ENCODE measurements around the gene ASCC2.

The ASCC2 gene

DNA sequence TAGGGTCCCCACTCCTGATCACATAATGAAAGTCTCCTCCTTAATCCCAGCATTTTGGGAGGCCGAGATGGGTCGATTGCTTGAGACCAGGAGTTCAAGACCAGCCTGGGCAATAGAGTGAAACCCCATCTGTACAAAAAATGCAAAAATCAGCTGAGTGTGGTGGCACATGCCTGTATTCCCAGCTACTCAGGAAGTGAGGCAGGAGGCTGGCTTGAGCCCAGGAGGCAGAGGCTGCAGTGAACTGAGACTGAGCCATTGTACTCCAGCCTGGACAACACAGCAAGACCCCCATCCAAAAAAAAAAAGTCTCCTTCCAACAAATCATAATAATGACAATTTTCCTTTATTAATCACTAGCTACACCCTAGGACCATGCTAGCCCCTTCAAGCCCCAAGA lies 86.4 kb downstream of the ASCC2 start:
- in situ Hi-C loops (cut with MboI; ENCODE audit: low pct_unique_long_range_greater_than_20kb, low sequenced_read_pairs, unreplicated experiment): no loop called here
- TF ChIP-seq, protein P1, sequence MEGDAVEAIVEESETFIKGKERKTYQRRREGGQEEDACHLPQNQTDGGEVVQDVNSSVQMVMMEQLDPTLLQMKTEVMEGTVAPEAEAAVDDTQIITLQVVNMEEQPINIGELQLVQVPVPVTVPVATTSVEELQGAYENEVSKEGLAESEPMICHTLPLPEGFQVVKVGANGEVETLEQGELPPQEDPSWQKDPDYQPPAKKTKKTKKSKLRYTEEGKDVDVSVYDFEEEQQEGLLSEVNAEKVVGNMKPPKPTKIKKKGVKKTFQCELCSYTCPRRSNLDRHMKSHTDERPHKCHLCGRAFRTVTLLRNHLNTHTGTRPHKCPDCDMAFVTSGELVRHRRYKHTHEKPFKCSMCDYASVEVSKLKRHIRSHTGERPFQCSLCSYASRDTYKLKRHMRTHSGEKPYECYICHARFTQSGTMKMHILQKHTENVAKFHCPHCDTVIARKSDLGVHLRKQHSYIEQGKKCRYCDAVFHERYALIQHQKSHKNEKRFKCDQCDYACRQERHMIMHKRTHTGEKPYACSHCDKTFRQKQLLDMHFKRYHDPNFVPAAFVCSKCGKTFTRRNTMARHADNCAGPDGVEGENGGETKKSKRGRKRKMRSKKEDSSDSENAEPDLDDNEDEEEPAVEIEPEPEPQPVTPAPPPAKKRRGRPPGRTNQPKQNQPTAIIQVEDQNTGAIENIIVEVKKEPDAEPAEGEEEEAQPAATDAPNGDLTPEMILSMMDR (IDR thresholded peaks at IDR 0.05; ENCODE audit: extremely low read depth, insufficient read depth, missing control alignments): no peak
- no peak for DNase-seq (ENCODE audit: low spot score)

DNA sequence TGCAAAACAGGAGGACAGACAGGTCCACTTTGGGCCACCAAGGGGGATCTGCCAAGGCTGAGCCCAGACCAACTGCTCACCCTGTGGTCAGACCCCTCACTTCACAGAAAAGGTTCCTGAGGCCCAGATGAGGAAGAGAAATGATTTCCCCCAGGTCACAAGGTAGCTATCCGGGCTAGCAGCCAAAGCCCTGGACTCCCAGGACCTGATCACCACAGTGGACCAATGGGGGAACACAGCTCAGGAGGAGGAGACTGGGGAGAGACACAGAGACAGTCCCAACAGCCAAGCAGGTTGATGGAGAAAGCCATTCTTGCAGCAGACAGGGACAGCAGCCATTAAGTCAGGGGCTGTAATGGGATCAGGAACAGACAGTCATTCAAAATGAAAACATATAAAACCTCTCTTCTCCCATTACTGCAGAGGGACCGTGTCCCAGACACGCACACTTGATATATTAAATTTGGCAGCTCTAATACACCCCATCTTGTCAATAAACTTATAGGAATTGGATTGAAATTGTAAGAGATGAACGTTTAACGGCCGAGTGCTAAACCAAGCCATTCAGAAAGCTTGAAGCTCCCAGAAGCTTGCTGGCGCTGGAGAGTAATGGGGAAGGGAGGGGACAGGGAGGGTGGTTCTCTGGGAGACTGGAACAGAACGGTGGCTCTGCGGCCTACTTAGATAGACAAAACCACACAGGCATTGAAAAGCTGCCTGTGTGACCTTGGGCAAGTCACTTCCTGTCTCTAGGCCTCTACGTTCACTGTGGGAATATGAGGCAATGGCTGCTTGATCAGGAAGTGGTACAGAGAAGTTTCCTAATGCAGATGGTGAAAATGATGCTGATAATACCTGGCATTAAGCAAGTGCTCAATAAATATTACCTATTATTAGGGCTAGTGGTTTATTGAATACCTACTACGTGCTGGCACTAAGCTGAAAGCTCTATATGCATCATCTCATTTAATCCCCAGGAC lies 87.2 kb downstream of the ASCC2 start:
- in situ Hi-C loops (cut with MboI; ENCODE audit: low pct_unique_long_range_greater_than_20kb, low sequenced_read_pairs, unreplicated experiment): no loop called here
- DNase-seq (ENCODE audit: low spot score): no peak
- TF ChIP-seq, protein P1 (IDR thresholded peaks at IDR 0.05; ENCODE audit: extremely low read depth, insufficient read depth, missing control alignments): no peak

DNA sequence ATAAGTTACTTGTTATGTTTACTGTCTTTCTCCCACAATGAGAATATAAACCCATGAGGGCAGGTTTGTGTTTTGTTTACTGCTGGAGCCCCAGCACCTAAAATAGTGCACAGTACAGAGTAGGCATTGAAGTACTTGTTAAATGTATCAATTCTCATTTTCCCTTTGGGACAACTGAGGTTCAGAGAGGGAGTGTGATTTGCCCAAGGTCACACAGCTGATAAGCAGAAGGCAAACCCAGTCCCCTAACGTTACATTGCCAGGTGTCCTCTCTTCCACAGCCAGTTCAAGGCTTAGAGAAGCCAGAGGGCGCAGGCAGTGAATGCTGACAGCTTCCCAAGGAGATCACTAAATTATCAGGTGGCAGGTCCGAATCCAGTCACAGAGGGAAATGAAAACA lies 88.0 kb downstream of the ASCC2 start:
- DNase-seq (ENCODE audit: low spot score): no peak
- TF ChIP-seq, protein P1 (IDR thresholded peaks at IDR 0.05; ENCODE audit: extremely low read depth, insufficient read depth, missing control alignments): no peak
- in situ Hi-C loops (cut with MboI; ENCODE audit: low pct_unique_long_range_greater_than_20kb, low sequenced_read_pairs, unreplicated experiment): no loop called here

DNA sequence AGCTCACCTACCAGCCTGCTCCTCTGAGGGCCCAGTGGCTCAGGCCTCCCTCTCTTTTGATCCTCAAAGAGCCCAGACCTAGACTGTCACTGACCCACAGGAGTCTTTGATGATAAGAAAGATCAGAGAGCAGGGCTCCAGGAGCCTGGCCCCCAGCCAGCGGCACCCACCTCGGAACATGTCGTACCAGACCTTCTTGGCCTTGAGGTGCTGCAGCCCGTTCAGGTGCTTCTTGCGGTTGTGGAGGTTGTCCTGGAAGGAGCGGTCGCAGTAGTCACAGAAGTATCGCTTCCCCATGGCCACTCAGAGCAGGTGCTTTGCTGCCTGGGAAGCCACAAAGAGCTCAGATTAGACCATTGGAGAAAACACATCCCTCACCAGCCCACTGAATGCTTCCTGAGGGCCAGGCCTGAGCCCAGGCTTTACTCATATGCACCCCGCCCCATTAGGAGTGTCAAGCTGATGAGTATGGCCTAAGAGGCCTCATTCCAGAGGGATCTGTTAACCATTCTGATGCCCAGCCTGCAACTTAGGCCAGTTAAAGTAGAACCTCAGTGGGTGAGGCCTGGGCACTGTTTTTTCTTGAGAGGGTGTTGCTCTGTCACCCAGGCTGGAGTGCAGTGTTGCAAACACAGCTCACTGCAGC lies 89.7 kb downstream of the ASCC2 start:
- TF ChIP-seq, protein P1 (IDR thresholded peaks at IDR 0.05; ENCODE audit: extremely low read depth, insufficient read depth, missing control alignments): no peak
- DNase-seq (ENCODE audit: low spot score): no peak
- in situ Hi-C loops (cut with MboI; ENCODE audit: low pct_unique_long_range_greater_than_20kb, low sequenced_read_pairs, unreplicated experiment): no loop called here

DNA sequence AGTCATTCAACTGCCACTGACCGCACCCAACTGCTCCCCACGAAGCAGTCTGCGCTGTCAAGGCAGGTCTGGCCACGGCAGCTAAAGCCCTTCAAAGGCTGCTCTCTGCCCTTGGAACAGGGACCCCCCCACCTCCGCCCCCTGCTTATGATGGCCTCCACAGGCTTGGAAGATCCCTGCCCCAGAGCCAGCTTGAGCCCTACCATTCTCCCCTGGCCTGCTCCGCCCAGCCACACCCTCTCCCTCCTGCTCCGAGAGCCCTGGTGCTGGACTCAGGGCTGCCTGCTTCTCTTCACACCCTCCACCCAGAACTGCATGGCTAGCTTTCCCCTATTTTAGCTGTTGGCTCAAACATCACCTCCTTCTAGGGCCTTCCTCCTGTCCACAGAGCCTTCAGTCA lies 90.2 kb downstream of the ASCC2 start:
- TF ChIP-seq, protein P1 (IDR thresholded peaks at IDR 0.05; ENCODE audit: extremely low read depth, insufficient read depth, missing control alignments): no peak
- in situ Hi-C loops (cut with MboI; ENCODE audit: low pct_unique_long_range_greater_than_20kb, low sequenced_read_pairs, unreplicated experiment): no loop called here
- no peak for DNase-seq (ENCODE audit: low spot score)

DNA sequence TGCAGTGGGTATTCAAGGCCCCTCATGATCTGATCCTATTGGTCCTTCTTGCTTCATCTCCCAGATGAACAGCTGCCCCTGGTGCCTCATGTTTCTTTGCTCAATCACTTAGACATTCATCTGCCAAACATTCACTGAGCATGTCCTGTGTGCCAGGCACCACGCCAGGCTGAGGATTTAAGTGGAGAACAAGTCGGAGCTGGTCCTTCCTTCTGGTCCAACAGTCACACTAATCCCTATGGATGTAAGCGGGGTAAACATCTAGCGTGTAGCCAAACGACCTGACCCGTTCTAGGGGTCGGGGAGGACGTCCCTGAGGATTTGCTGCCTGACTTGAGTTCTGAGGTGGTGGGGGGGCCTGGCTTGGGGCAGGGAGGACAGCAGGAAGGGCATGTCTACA lies 93.2 kb downstream of the ASCC2 start:
- in situ Hi-C loops (cut with MboI; ENCODE audit: low pct_unique_long_range_greater_than_20kb, low sequenced_read_pairs, unreplicated experiment): no loop called here

More for the DNA sequence above, 93.2 kb downstream of the ASCC2 start:
- TF ChIP-seq, protein P1 (IDR thresholded peaks at IDR 0.05; ENCODE audit: extremely low read depth, insufficient read depth, missing control alignments): no peak
- DNase-seq (ENCODE audit: low spot score): no peak

Data from GM13977 (cell line).